Measurements from ENCODE around the gene PITX1.

Gene PITX1

DNA sequence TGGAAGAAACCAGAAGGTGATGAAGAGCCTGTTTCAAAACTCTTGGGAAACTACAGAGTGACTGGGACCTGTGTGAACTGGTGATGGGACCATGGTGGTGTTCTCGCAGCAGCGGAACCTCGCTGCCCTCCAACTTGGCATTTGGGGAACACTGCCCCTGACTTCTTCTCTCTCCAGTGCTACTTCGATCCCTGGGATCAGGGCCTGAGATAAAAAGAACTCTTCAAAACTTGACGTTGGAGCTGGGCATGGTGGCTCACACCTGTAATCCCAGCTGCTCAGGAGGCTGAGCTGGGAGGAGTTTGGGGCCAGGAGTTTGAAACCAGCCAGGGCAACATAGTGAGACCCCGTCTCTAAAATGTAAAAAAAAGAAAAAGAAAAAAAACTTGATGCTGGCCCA, 18.1 kb downstream of the PITX1 start:
- Histone ChIP-seq H2BK120ac (ENCODE audit: low read depth, low read length) (no peak overlapping the region), H3K14ac (ENCODE audit: low read length in 2 of 2) (no peak overlapping the region), H3K9ac (ENCODE audit: low read length) (no peak overlapping the region), H3K18ac (ENCODE audit: low read depth in 1 of 2, low read length in 2 of 2) (no peak overlapping the region), H4K8ac (ENCODE audit: low read length) (no peak overlapping the region), H3K27ac (ENCODE audit: low read length, poor library complexity, severe bottlenecking) (no peak overlapping the region), H2BK15ac (ENCODE audit: low read depth, poor library complexity, severe bottlenecking) (no peak overlapping the region), H3K9me3 (ENCODE audit: control insufficient read depth, low read length) (no peaks in the 10 kb centered on the region), H3K4me3 (ENCODE audit: insufficient read depth in 1 of 2, low read depth in 1 of 2, low read length in 2 of 2) (no peak overlapping the region), H3K27me3 (ENCODE audit: control insufficient read depth in 1 of 2, insufficient read depth in 1 of 2, low read length in 2 of 2) (peaks cover 1 to 32% of the 10 kb centered on the region in 2 experiments), H2AFZ (ENCODE audit: low read depth, low read length) (no peak overlapping the region), H3K23ac (ENCODE audit: low read length in 2 of 2) (no peak overlapping the region), H3K4ac (ENCODE audit: low read depth in 1 of 2, low read length in 2 of 2) (no peak overlapping the region), H3K79me1 (replicated peaks; ENCODE audit: low read length, poor library complexity, severe bottlenecking) (no peaks in the 10 kb centered on the region), H2AK5ac (ENCODE audit: low read length, severe bottlenecking) (no peak overlapping the region), H2BK12ac (ENCODE audit: low read length in 2 of 2) (no peak overlapping the region), H3K4me1 (ENCODE audit: control insufficient read depth, insufficient read depth, low read depth, low read length) (no peaks in the 10 kb centered on the region), H3K4me2 (ENCODE audit: low read length, poor library complexity, severe bottlenecking) (no peak overlapping the region), H4K91ac (ENCODE audit: low read length) (no peak overlapping the region), H3K36me3 (ENCODE audit: control insufficient read depth in 1 of 2, insufficient read depth in 2 of 2, low read depth in 1 of 2, low read length in 2 of 2) (no peaks in the 10 kb centered on the region), H2BK5ac (ENCODE audit: low read depth, low read length, poor library complexity, severe bottlenecking) (no peak overlapping the region)
- no peak for DNase-seq
- 91% methylated on average over 6 of the region's 6 CpGs for WGBS

DNA sequence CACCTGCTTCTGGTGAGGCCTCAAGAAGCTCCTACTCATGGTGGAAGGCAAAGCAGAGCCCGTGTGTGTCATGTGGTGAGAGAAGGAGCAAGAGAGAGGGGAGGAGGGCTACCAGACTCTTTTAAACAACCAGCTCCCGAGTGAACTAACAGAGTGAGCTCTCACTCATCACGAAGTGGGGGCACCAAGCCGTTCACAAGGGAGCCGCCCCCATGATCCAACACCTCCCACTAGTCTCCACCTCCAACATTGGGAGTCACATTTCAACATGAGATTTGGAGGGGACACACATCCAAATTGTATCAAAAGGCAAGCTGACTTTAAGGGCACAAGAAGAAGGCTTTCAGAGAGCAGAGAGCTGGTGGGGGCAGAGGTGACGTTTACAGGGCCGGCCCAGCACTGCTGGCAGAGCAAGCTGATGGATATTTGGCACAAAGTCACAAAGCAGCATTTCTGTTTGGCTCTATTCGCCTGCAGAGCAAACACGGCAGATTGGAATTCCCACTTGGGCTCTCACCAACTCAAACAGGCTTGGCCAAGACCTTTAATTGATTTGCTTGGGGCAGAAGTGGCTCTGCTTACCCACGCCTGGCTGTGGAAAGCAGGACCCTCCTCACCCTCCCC, 20.0 kb downstream of the PITX1 start:
- Histone ChIP-seq H2BK5ac (ENCODE audit: low read depth, low read length, poor library complexity, severe bottlenecking) (no peak overlapping the region), H3K23ac (ENCODE audit: low read length in 2 of 2) (no peak overlapping the region), H3K4me3 (ENCODE audit: insufficient read depth in 1 of 2, low read depth in 1 of 2, low read length in 2 of 2) (no peak overlapping the region), H2BK15ac (ENCODE audit: low read depth, poor library complexity, severe bottlenecking) (no peak overlapping the region), H3K9me3 (ENCODE audit: control insufficient read depth, low read length) (no peaks in the 10 kb centered on the region), H3K9ac (ENCODE audit: low read length) (no peak overlapping the region), H4K91ac (ENCODE audit: low read length) (no peak overlapping the region), H4K8ac (ENCODE audit: low read length) (no peak overlapping the region), H2AFZ (ENCODE audit: low read depth, low read length) (no peak overlapping the region), H3K27ac (ENCODE audit: low read length, poor library complexity, severe bottlenecking) (no peak overlapping the region), H3K4me1 (ENCODE audit: control insufficient read depth, insufficient read depth, low read depth, low read length) (no peaks in the 10 kb centered on the region), H2BK120ac (ENCODE audit: low read depth, low read length) (no peak overlapping the region), H3K4ac (ENCODE audit: low read depth in 1 of 2, low read length in 2 of 2) (no peak overlapping the region), H3K79me1 (replicated peaks; ENCODE audit: low read length, poor library complexity, severe bottlenecking) (no peaks in the 10 kb centered on the region), H3K14ac (ENCODE audit: low read length in 2 of 2) (no peak overlapping the region), H2BK12ac (ENCODE audit: low read length in 2 of 2) (no peak overlapping the region), H3K27me3 (ENCODE audit: control insufficient read depth in 1 of 2, insufficient read depth in 1 of 2, low read length in 2 of 2) (peaks cover 0 to 20% of the 10 kb centered on the region in 2 experiments), H3K18ac (ENCODE audit: low read depth in 1 of 2, low read length in 2 of 2) (no peak overlapping the region), H2AK5ac (ENCODE audit: low read length, severe bottlenecking) (no peak overlapping the region), H3K36me3 (ENCODE audit: control insufficient read depth in 1 of 2, insufficient read depth in 2 of 2, low read depth in 1 of 2, low read length in 2 of 2) (no peaks in the 10 kb centered on the region), H3K4me2 (ENCODE audit: low read length, poor library complexity, severe bottlenecking) (no peak overlapping the region)
- 82% methylated on average over 10 of the region's 10 CpGs for WGBS
- no peak for DNase-seq

DNA sequence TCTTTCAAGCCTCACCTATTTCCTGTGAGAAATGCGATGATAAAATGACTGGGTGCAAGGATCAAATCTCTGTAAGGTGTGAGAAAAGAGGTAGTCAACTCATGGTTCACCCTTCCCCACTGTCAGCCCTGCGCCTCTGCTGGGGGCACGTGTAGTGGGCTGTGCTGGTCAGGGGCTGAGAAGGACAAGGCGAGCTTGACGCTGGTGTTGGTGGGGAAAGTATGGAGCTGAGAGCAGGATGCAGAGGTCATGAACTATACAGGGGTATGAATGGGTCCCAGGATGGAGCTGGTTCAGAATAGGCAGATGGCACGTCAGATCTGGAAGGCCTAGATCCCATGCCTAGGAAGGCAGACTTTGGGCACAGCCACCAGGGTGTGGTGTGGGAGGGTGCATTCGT, 20.6 kb downstream of the PITX1 start:
- Histone ChIP-seq H4K8ac (ENCODE audit: low read length) (no peak overlapping the region), H3K4me3 (ENCODE audit: insufficient read depth in 1 of 2, low read depth in 1 of 2, low read length in 2 of 2) (no peak overlapping the region), H2BK120ac (ENCODE audit: low read depth, low read length) (no peak overlapping the region), H3K23ac (ENCODE audit: low read length in 2 of 2) (no peak overlapping the region), H3K18ac (ENCODE audit: low read depth in 1 of 2, low read length in 2 of 2) (no peak overlapping the region), H3K4me2 (ENCODE audit: low read length, poor library complexity, severe bottlenecking) (no peak overlapping the region), H2AK5ac (ENCODE audit: low read length, severe bottlenecking) (no peak overlapping the region), H3K9ac (ENCODE audit: low read length) (no peak overlapping the region), H3K79me1 (replicated peaks; ENCODE audit: low read length, poor library complexity, severe bottlenecking) (no peaks in the 10 kb centered on the region), H3K27me3 (ENCODE audit: control insufficient read depth in 1 of 2, insufficient read depth in 1 of 2, low read length in 2 of 2) (peaks cover 0 to 19% of the 10 kb centered on the region in 2 experiments), H2BK12ac (ENCODE audit: low read length in 2 of 2) (no peak overlapping the region), H3K27ac (ENCODE audit: low read length, poor library complexity, severe bottlenecking) (no peak overlapping the region), H2BK5ac (ENCODE audit: low read depth, low read length, poor library complexity, severe bottlenecking) (no peak overlapping the region), H3K36me3 (ENCODE audit: control insufficient read depth in 1 of 2, insufficient read depth in 2 of 2, low read depth in 1 of 2, low read length in 2 of 2) (no peaks in the 10 kb centered on the region), H2BK15ac (ENCODE audit: low read depth, poor library complexity, severe bottlenecking) (no peak overlapping the region), H3K9me3 (ENCODE audit: control insufficient read depth, low read length) (no peaks in the 10 kb centered on the region), H4K91ac (ENCODE audit: low read length) (no peak overlapping the region), H3K14ac (ENCODE audit: low read length in 2 of 2) (no peak overlapping the region), H3K4me1 (ENCODE audit: control insufficient read depth, insufficient read depth, low read depth, low read length) (no peaks in the 10 kb centered on the region), H2AFZ (ENCODE audit: low read depth, low read length) (no peak overlapping the region), H3K4ac (ENCODE audit: low read depth in 1 of 2, low read length in 2 of 2) (no peak overlapping the region)
- 95% methylated on average over 7 of the region's 7 CpGs for WGBS
- no peak for DNase-seq

DNA sequence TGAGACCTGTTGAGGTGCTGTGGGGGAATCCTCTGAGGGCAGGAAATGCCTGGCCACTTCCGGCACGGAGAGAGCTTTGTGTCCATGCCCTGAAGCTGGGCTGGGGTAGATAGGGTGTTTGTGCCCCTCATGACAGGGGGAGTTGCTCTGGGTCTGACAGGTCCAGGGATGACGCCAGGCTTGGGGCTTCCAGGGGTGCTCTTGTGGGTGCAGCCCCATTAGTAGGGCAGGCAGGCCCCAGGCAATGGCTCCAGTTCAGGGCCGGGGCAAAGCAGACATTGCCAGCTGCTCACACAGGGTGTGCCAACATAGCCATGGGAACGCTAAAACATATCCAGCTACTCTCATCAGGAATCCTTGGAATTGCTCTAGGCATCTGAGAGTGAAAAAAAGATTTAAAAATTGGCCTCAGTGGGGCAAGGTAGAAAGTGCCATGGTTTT, 21.1 kb downstream of the PITX1 start:
- no peaks in the 10 kb centered on the region for H3K36me3 ChIP-seq (ENCODE audit: control insufficient read depth in 1 of 2, insufficient read depth in 2 of 2, low read depth in 1 of 2, low read length in 2 of 2)
- H2AK5ac ChIP-seq (ENCODE audit: low read length, severe bottlenecking), result no peak overlapping the region
- peaks cover 0 to 16% of the 10 kb centered on the region in 2 experiments for H3K27me3 ChIP-seq (ENCODE audit: control insufficient read depth in 1 of 2, insufficient read depth in 1 of 2, low read length in 2 of 2)
- no peaks in the 10 kb centered on the region for H3K79me1 ChIP-seq (replicated peaks; ENCODE audit: low read length, poor library complexity, severe bottlenecking)
- H4K91ac ChIP-seq (ENCODE audit: low read length), result no peak overlapping the region
- no peak overlapping the region for H2BK120ac ChIP-seq (ENCODE audit: low read depth, low read length)
- no peak overlapping the region for H4K8ac ChIP-seq (ENCODE audit: low read length)
- no peak overlapping the region for H3K23ac ChIP-seq (ENCODE audit: low read length in 2 of 2)
- H2AFZ ChIP-seq (ENCODE audit: low read depth, low read length), result no peak overlapping the region
- no peak overlapping the region for H2BK12ac ChIP-seq (ENCODE audit: low read length in 2 of 2)
- H2BK5ac ChIP-seq (ENCODE audit: low read depth, low read length, poor library complexity, severe bottlenecking), result no peak overlapping the region
- H3K4me3 ChIP-seq (ENCODE audit: insufficient read depth in 1 of 2, low read depth in 1 of 2, low read length in 2 of 2), result no peak overlapping the region
- no peaks in the 10 kb centered on the region for H3K4me1 ChIP-seq (ENCODE audit: control insufficient read depth, insufficient read depth, low read depth, low read length)
- no peak overlapping the region for H3K4ac ChIP-seq (ENCODE audit: low read depth in 1 of 2, low read length in 2 of 2)
- no peak overlapping the region for H3K4me2 ChIP-seq (ENCODE audit: low read length, poor library complexity, severe bottlenecking)
- no peak overlapping the region for H3K14ac ChIP-seq (ENCODE audit: low read length in 2 of 2)
- no peaks in the 10 kb centered on the region for H3K9me3 ChIP-seq (ENCODE audit: control insufficient read depth, low read length)
- no peak overlapping the region for H3K27ac ChIP-seq (ENCODE audit: low read length, poor library complexity, severe bottlenecking)
- H3K18ac ChIP-seq (ENCODE audit: low read depth in 1 of 2, low read length in 2 of 2), result no peak overlapping the region
- 100% methylated on average over 4 of the region's 5 CpGs for WGBS
- no peak overlapping the region for H3K9ac ChIP-seq (ENCODE audit: low read length)
- no peak overlapping the region for H2BK15ac ChIP-seq (ENCODE audit: low read depth, poor library complexity, severe bottlenecking)
- DNase-seq, result no peak
